ENCODE data around the gene MYF6.
A peak's percentile ranks its signal among the peaks of the same experiment; 100 is the strongest.

Gene MYF6

DNA sequence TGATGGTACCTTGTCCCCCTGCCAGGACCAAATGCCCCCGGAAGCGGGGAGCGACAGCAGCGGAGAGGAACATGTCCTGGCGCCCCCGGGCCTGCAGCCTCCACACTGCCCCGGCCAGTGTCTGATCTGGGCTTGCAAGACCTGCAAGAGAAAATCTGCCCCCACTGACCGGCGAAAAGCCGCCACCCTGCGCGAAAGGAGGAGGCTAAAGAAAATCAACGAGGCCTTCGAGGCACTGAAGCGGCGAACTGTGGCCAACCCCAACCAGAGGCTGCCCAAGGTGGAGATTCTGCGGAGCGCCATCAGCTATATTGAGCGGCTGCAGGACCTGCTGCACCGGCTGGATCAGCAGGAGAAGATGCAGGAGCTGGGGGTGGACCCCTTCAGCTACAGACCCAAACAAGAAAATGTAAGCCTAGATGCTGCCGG lies 410 bp downstream of the MYF6 start:
- no peak for DNase-seq (ENCODE audit: low spot score)

GRCh38 chr12:80708259-80708974 lies 983 bp downstream of the MYF6 start:
- DNase-seq (ENCODE audit: low spot score) = no peak

DNA sequence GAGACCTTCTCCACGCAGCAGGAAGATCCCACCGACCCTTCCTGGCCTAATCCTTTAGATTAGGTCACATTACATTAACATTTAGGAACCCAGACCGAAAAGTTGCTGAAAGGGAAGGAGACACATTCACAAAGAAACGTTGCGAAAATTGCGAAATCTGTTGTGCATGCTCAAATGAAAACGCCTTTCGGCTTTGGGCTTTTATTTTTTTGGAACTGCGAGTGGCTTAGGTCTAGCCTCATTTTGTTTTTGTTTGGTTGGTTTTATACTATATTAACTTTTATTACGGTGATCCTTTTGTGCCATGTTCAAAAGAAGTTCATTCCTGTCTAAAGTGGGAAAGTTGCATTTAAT lies 1.5 kb downstream of the MYF6 start:
- no peak for DNase-seq (ENCODE audit: low spot score)

- DNase-seq (ENCODE audit: low spot score) = no peak
Observed at GRCh38 chr12:80709811-80710726, 2.6 kb downstream of the MYF6 start.

GRCh38 chr12:80710727-80711449 lies 3.5 kb downstream of the MYF6 start:
- DNase-seq (ENCODE audit: low spot score) = no peak

- no peak for DNase-seq (ENCODE audit: low spot score)
Observed at GRCh38 chr12:80711866-80712265, 4.4 kb downstream of the MYF6 start.

DNA sequence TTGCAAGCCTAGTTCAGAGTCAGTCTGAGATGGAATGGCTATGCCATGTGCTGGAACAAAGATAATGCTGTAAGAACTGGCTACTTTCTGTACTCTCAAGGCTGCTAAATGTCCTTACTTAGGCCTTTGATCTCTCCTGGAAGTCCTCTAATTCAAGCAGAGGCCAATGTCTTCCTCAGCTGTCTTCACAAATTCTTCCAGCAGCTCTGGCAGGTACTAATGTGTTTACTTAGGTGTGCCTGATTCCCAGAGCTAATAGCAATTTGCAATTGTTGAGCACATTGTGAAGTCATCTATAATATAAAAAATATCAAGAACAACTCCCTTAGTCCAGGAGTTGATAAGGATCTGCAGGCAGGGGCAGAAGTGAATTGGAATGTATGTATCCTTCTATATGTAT lies 5.4 kb downstream of the MYF6 start:
- no peak for DNase-seq (ENCODE audit: low spot score)

DNA sequence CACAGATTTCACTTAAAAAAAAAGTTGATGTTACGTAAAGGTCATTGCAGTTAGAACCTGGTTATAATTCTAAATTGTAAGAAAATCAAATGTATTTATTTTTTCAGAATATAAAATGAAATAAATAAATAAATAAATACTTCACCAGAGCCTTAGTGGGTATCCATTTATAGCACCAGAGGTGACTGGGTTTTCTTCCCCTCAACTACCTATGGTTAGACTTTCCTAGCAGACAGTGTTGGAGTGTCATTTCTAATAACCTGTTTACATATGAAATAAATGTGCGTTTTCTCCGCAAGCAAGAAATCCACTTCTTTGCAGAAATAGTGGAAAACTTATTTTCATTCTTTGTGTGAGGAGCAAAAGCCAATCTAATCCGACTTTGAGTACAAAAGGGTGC lies 6.0 kb downstream of the MYF6 start:
- DNase-seq (ENCODE audit: low spot score) = no peak

DNA sequence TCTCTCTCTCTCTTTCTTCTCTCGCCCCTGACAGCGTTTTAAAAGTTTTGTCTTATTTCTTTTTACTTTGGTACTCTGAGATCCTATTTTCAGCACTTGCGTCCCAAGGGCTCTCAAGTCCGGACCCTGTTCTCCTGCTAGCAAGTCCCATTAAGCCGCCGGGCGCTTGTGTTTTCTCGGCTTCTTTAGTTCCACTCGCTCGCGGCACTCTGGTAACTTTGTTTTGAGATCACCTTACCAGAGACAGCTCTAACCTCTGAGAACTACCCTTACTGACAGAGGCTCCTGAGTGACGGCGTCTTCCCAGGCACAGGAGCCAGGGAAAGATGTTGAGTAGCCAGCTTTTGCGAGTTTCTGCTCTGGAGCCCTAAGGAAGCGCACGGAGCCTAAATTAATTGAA lies 6.6 kb downstream of the MYF6 start:
- no peak for DNase-seq (ENCODE audit: low spot score)

- DNase-seq (ENCODE audit: low spot score) = no peak
Observed at GRCh38 chr12:80714846-80715245, 7.4 kb downstream of the MYF6 start.

GRCh38 chr12:80715713-80716249 lies 8.3 kb downstream of the MYF6 start:
- DNase-seq (ENCODE audit: low spot score) = no peak

- no peak for DNase-seq (ENCODE audit: low spot score)
Observed at GRCh38 chr12:80716696-80717469, 9.4 kb downstream of the MYF6 start, which contains the start of gene MYF5. Gene MYF5, plus strand, starts transcription at chr12:80716912. Its CDS starts 152 bp downstream, at chr12:80717064.

- no peak for DNase-seq (ENCODE audit: low spot score)
Observed at GRCh38 chr12:80717856-80718255, 10.4 kb downstream of the MYF6 start.

DNA sequence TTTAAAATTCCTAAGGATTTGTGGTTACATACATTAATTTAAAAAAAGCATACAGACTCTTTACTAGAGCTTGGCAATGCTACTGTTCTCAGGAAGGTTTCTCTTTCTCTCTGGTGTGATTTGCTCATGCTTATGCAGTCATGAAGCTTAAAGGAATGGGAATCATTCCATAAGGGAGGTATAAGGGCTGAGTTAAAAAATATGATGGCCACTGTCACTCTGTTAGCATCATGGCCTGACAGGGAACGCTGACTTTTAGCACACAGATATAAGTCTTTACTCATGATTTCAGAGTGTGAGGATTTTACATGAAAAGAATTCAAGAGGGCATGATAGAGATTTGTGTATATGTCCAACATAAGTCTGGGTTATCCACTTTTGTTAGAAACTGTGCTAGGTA lies 13.1 kb downstream of the MYF6 start:
- DNase-seq (ENCODE audit: low spot score) = no peak

- DNase-seq (ENCODE audit: low spot score) = no peak
Observed at GRCh38 chr12:80721326-80721725, 13.9 kb downstream of the MYF6 start.

- peak; percentile 17 for DNase-seq (ENCODE audit: low spot score)
Observed at GRCh38 chr12:80745851-80746505, 38.5 kb downstream of the MYF6 start.

DNA sequence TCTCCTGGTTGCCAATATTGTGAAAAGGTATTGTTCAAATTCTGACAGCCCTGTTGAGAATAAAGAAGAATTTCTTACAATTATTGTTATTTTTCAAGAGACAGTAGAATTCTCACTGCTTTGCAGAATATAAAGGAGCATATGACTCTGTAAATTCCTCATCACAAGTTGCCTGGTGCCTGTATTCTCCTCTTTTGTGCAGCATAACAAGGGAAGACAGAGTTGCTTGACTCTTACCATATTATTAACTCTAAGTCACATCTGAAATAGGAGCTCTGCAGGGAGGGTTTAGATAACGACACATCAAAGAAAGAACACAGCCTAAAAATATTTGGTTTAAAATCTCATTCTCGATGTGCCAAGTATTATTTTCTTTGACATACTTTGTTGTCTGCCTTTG lies 40.4 kb downstream of the MYF6 start:
- DNase-seq (ENCODE audit: low spot score) = no peak

GRCh38 chr12:80749456-80749855 lies 42.0 kb downstream of the MYF6 start:
- DNase-seq (ENCODE audit: low spot score) = no peak

DNA sequence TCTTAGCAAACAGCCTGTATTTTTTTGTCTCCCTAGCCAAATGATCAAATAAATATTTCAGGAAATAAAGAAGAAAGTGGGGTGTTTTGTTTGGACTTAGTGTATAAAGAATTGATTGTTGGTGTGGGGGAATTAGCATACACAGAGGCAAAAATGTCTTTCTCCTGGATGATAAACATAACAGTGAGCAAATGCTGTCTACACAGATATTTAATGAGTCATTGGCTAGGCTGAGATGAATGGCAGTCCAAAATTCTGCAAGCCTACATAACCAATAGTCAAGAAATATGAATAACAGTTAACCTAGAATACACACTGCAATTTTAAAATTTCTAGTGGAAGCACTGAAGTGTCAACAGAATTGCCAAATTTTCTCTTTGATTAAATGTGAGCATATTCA lies 45.0 kb downstream of the MYF6 start:
- DNase-seq (ENCODE audit: low spot score) = peak; percentile 4

DNA sequence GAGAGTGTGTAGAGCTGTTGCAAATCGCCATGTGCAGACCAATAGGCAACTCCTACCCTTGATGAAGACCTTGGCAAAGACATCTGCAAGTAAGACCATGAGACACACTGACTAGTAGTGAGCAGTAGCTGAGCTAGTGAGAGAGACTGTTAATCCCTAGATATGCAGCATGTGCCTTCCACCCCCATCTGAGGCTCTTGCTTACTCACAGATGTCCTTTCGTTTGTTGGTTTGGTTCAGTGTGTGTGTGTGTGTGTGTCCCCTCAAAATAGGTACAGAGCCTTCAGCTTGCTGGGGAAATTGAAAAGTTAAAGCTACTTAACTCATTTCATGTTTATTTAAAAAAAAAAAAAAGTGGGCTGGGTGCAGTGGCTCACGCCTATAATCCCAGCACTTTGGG lies 46.8 kb downstream of the MYF6 start:
- no peak for DNase-seq (ENCODE audit: low spot score)

GRCh38 chr12:80756875-80757274 lies 49.4 kb downstream of the MYF6 start:
- DNase-seq (ENCODE audit: low spot score) = peak; percentile 41
